NCI-H345 (cell line): ENCODE results near the gene TPRN.

Experiments
- DNase-seq: peaks from one replicate; lab custom pipeline; 2025; lab: John Stamatoyannopoulos, UW

Gene TPRN

DNA sequence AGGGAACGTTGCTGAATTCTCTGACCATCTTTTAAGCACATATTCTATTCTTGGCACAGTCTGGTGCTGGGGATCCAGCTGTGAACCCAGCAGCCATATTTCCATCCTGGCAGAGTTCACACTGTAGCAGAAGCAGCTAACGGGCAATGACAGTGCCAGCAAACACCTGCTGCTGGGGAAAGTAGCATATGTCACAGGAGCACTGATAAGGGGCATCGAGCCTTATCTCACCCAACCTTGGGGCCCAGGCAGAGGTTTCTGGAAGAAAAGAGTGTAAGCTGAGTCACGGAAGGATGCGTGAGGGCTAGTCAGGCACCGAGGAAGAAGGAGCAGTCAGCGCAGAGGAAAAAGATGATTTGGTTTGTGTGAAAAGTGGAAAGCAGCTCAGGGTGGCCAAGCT, 6.1 kb upstream of the TPRN start:
- no peak for DNase-seq

DNA sequence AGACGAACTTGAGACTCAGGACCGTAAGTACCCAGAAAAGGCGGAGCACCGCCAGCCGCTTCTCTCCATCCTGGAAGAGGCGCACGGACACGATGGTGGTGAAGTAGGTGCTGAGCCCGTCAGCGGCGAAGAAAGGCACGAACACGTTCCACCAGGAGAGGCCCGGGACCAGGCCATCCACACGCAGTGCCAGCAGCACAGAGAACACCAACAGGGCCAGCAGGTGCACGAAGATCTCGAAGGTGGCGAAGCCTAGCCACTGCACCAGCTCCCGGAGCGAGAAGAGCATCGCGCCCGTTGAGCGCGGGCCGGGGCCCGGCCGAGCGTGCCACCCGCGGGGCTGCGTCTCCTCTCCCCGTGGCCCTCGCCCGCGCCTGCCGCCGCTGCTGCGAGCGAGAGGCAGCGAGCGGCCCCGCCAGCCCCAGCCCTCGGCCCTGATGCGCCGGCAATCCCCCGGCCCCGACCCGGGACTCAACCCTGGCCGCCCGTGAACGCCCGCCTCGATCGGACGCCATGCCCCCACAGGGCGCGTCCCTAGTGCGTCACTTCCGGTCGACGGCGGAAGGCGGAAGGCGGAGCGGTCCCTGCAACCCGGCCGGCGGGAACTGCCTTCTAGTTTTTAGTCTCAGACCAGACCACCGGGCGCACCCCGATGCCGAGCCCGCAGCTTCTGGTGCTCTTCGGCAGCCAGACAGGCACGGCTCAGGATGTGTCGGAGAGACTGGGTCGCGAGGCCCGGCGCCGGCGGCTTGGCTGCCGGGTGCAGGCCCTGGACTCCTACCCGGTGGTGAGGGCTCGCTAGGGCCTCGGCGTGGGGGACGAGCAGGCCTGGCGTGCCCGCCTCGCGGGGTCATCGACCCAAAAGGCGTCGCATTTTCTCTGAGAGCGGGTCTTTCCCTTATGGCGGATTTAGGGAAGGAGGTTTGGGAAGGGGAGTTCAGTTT, 4.9 kb upstream of the TPRN start, which contains the start of the genes NDOR1 and TMEM203:
Gene NDOR1 (plus strand): TSS at position 575 of the 944 bp plus-strand sequence. CDS start 78 bp downstream, at position 653.
Gene TMEM203 (minus strand): TSS at position 523 of the 944 bp plus-strand sequence. CDS start 234 bp downstream, at position 289.
- DNase-seq = peak; percentile 88

DNA sequence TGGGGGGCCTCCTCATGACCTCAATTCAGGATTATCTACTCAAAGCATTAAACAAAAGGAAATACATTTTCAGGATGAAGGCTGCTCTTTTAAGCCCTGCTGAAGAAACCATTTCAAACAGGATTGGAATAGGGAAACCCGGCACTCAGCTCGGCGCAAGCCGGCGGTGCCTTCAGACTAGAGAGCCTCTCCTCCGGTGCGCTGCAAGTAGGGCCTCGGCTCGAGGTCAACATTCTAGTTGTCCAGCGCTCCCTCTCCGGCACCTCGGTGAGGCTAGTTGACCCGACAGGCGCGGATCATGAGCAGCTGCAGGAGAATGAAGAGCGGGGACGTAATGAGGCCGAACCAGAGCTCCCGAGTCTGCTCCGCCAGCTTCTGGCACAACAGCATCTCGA, 4.2 kb upstream of the TPRN start:
- no peak for DNase-seq

DNA sequence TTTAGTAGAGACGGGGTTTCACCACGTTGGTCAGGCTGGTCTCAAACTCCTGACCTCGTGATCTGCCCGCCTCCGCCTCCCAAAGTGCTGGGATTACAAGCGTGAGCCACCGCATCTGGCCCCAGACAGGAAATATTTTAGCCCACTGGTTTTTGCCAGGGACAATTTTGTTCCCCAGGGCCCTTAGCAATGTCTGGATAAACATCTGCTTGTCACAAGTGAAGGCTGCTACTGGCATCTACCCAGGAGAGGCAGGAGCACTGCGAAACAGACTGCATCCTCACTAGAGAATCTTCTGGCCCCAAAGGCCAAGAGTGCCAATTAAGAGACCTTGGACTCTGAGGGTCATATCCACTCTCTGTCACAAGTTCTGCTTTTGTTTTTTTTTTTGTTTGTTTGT, 2.4 kb upstream of the TPRN start:
- DNase-seq = no peak

DNA sequence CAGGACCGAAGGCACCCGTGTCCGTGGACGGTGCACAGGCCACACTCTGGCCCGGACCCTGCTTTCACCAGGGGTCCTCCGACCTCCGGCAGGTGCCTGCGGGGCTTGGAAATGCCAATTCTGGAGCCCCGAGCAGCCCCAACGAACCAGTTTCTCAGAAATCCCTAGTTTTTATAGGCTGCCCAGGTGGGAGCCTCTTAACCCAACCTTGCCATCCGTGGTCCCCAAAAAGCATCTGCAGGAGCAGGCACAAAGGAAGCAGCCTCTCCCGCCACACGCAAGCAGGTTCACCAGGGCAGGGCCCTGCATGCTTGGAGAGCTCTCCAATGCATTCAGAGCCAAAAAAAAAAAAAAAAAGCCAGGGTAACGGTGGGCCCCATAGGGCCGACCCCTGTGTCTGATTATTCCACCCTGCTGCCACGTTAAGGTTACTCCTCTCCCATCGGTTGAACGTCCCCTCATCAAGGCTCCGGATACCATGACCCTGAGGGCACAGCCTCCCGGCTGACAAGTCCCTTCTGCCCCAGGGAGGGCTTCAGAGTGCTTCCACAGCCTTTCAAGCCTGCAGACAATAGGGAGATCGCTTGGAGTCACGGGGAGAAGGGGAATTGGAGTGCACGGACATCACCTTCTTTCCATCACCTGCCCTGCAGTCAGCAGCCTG, 796 bp upstream of the TPRN start:
- DNase-seq = no peak

DNA sequence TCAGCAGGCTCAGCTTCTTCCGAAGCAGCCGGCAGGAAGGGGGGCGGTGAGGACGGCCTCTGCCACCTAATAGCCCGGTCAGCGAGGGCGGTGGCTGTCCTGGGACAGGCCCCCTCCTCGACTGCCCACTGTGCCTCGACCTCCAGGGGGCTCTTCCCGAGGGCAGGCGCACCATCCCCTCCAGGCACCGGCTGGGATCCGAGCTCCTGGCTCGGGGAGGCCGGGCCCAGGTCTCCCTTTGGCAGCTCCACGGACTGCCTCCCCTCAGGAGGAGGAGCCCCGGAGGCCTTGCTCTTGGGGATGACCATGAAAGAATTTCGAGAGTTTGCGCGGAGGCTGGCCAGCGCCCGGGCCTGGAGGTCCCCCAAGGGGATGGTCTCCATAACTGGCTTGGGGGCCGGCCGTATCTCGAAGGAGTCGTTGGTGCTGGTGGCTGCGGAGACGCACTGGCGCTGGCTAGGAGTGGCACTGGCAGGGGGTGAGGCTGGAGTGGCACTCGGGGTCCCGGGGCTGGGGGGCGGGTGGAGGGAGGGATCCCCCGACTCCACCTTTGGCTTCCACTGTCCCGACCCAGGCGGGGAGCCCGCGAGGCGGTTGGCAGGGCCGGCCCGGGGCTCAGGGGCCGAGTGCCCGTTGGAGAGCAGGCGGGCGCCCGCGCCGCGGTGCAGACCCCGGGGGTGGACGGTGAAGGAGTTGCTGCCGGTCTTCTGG, 975 bp downstream of the TPRN start:
- DNase-seq = no peak

DNA sequence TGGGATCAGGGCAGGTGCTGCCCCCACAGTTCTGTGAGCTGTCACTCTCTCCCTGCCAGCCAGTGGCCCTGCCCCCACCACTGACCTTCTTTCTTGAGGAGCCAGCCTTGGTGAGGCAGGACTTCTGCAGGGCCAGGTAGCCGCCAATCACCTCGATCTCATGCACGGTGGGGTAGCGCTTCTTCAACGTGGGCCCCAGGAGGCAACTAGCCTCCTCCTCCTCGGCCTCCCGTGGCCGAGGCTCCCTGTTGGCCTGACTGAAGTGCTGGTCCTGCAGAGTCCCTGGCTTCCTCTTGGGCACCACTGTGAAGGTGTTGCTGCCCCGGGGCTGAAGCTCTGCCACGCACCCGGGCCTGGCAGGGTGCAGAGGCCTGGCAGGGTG, 1.6 kb downstream of the TPRN start:
- no peak for DNase-seq

DNA sequence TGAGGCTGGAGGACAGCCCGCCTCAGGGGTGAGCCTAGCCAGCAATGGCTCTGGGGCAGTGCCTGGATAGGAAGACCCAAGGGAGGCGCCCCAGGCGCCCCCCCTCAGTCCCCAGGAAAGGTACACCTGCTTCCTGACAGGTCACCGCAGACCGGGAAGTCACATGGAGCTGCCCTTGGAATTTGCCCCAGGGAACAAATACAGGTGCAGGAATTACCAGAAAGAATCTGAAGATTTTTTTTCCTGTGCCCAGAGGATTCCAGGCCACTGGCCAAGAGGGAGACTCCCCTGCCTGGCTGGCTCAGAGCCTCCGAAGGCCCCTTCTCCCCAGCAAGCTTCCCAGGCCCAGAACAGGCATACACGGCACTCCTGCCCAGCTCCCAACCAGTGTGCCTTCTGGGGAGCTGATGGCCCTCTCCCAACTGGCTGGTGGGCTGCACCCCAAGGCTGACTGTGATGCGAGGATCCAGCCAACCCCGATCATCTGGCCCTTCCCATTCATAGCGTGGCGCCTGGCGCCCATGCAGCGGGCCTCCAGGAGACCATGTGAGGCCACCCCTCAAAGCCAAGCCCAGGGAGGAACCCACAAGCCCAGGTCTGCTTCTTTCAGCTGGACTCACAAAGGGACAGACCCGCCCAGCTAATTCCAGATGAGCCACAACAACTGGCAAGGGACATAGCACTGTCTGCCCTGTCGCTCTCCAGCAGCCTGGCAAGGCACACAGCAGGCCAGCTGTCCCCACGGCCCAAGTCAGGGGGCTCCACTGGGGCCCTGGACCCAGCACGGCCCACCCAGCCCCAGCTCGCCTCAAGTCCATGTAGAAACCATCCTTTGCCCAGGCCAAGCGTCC, 2.3 kb downstream of the TPRN start:
- DNase-seq = no peak

DNA sequence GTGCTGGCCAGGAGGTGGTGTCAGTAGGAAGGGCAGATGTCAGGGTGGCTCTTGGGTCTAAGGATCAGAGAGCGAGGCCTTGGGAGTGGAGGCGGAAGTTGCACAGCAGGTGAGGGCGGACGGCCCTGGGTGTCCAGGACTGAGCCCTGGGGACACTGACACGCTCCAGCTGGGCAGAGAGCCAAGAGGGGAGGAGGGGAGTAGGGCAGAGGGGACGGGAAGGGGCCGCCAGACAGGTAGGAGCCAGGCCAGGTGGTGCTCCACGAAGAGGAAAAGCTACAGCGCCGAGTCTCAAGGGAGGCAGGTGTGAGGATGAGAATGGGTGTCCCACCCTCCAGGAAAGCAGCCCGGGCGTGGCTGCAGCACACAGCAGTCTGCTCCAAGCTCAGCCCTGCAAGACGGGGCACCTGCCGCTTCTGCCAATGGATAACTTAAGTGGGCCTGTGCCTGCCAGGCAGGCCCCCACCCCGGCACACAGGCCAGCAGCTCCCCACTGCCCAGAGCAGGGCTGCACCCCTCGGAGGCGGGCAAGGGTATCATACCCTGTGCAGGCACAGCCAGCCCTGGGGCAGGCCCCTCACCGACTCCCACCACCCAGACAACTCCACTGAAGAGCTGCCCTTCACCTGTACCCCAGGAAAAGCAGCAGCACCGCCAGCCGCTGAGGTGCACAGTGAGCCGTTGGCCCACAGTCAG, 4.9 kb downstream of the TPRN start:
- peak; percentile 96 for DNase-seq

DNA sequence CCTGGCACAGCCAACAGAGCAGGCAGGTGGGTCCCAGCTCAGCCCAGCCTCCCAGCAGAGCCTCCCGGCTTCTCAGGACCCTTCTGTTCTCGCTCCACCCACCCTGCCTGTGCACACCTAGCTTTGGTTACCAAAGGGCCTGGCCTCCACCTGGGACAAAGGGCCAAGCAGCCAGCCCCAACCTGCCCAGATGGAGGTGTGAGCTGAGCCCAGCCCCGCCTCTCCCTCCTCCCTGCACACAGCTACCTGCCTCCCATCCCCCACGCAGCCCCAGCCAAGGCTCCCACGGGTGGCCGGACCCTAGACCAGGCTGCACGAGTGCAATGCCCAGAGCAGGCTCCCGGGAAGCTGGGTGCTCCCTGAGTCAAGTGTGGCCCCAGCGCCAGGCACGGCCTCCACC, 5.6 kb downstream of the TPRN start:
- DNase-seq = peak; percentile 52

DNA sequence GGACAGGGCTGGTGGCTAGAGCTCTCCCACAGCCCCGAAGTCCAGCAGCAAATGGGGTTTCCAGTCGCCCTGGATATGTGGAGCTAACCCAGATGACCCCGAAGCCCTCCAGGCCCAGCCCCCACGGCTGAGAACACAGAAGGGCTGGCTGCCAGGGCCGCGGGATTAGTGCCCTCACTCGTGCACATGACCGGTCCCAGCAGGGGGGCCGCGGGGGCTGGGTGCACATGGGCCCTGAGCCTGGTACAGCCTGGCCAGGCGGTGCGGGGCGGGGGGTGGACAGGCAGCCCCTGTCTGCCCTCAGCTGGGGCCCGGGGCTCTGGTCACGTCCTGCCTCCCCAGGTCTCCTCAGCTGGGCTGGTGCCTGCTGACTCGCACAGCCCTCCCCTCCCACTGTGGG, 6.2 kb downstream of the TPRN start:
- DNase-seq = no peak

DNA sequence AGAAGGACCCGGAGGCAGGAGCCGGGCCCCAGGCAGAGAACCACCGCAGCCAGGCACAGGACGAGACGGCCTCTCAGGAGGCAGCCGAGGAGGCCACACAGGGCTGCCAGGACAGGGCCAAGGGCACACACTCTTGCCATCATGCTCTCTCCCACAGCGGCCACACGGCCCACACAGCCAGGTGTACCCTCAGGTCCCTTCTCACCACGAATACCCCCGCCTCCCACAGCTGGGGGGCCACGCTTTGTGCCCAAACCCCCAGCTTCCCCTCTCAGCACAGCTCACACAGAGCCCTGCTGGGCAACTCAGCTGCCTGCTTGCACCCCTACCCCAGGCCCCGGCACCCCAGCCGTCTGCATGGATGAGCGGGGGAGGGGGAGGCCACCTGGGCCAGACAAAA, 6.8 kb downstream of the TPRN start:
- no peak for DNase-seq

DNA sequence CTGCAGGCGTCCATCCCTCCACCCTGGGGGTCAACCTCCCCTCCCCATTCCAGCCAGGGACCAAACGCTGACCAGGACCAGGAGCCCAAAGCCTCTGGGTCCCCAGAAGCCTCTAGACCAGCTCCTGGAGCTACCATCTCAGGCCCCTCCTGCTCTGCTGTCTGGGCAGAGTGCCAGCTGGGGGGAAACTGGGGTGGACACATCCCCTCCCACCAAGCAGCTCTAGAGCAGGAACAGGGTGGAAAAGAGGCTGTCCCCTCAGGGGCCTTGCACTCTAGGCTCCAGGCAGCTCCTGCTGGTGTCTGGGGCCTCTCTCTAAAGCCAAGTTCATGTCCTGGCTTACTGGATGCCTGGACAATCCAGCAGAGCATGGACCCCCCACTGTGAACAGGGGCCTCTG, 7.7 kb downstream of the TPRN start:
- DNase-seq = no peak

DNA sequence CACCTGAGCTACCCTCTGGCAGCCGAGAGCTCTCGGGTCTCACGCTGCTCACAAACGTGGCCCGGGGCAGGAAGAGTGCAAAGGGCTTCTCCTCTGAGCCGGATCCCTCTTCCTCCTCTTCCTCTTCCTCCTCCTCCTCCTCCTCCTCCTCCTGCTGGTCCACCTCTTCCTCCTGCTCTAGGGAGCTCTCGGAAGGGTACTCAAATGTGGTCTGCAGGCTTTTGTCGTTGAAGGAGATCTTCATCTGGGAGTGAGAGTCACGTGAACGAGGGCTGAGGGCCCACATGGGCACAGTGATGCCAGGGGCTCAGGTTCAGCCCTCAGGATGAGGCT, 8.1 kb downstream of the TPRN start:
- no peak for DNase-seq

DNA sequence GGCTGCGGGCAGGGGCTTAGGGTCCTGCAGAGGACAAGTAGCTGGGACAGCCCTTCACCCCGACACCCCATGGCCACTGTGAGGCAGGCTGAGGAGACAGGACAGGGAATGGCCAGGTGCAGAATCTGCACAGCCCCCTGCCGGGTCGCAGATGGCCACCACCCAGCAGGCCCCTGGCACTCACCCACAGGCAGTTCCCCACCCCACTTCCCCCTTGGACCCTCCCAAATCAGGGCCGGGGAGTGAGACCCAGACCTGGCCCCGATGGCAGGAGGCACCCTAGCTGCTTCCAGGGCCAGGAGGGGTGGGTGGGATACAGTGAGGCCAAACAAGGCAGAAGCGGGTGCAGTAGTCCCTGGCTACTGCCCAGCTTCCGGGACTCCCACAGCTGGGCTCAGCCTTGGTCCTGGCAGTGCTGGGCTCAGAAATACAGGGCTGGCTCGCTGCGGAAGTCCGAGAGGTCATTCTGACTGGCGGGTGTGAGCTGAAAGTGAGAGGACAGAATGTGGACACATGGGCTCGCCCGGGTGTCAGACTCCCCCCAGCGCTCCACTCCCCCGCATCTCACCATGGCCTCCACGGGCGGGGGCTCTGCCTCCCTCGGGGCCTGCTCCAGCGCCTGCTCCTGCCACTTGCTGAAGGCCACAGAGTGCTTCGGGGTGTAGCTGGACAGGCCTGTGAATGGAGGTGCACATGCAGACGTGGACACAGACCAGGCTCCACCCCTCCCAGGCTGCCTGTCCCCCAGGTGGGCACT, 8.7 kb downstream of the TPRN start:
- no peak for DNase-seq

DNA sequence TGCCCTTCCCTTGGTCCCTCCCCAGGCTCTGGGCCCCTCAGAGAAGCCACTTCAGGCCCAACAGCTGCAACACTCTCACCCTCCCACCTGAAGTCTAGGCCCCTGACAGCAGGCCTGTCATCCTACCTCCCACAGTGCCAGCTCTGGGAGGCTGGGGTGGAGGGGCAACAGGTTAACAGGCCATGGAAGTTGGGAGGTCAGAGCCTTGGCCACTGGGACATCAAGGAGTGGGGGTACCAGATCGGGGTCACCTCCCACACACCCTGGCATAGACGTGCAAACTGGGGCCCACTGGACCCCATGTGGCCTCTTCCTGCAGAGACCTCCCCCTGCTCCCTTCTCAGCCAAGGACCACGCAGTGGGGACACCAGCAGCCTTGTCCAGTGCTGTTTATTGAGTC, 9.3 kb downstream of the TPRN start:
- no peak for DNase-seq

DNA sequence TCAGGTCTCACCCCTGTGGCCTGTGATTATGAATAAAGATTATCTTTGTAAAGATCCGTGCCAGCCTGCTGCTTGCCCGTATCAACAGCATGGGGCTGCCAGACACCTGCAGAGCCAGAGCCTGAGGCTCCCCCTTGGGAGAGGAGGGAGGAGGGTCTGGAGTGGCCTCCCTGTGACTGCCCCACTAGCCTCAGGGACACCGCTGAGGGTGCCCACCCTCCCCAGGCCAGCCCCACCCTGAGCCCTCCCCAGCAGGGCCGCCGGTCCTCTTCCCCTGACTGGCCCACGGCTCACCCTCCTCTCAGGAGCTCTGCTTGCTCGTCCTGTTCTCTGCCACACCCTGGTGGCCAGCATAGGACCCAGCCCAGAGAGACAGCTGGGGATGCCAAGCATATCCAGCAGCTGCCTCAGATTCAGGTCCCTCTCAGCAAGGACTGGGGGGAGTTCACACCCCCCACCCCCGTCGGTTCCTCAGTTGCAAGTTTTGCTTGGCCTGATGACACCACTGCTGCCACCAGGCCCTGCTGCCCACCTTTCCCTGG, 10.2 kb downstream of the TPRN start:
- DNase-seq = no peak

DNA sequence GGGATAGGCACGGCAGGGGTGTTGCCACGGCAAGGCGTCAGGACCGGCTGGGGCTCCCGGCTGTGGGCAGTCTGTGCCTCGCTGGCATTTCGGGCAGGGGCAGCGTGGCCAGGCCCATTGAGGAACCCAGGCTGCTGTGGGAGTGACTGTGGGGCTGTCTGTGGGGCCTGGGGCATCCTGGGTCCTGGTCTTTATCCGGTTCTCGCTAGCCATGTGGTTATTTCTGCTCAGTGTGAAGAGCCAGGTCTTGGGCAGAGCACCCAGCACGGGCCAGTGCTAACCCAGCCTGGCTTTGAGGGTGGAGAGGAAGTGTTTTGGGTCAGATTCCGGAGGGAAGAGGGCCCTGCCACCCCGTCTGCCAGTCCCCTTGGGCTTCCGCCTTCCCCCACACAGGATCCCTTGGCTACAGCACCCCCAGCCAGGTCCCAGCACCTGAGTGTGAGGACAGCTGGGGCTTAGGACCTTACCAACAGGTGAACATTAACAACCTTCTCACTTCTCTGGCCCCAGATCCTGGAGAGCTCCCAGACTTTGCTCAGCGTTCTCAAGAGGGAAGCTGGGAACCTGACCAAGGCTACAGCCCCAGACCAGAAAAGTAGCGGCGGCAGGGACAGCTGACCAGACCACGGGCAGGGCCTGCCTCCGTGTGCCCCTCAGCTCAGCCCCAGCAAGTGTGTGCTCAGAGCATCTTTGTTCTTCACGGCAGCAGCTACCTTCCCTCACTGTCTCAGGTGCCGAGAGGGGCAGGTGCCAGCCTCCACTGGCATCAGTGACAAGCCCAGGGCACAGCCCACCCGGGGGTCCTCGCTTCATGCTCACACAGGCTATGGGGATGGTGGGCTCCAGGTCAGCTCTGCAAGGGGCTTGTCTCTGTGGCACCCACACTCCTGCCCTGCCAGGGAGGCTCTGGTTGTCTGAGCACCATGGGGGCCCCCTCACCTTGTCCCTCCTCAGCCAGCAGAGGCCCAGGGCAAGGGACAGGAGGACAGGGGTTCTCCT, 10.9 kb downstream of the TPRN start:
- no peak for DNase-seq
